NCI-H2227 treated with DMSO at 0.1 percent for 48 hours (cell line): Measurements from ENCODE around the gene CCDC73.
"Not testable (repeated sequence)": the region's sequence is repeated elsewhere in the genome, so short reads cannot be mapped to it uniquely, and the experiment has no call there.

Source experiments
- DNase-seq: peaks from one replicate; lab custom pipeline; 2025; lab: John Stamatoyannopoulos, UW

Gene CCDC73

DNA sequence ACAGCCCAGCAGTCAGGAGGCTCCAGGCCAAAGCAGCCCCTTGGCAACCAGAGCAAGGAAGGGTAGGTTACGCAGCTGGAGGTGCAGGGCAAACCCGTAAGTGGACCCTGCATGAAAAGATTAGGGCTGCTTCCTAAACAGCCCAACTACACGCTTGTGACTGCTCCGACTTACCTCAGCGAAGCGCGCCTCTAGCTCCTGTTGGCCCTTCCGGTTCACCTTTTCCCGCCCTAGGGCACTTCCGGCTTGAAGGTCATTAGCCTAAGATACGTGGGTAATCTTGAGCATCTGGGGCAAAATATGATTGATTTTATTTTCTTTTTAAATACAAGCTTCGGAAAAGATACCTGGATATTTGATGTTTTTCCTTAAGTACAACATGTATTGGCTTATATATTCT lies at the start of gene CCDC73:
CCDC73 (minus strand) TSS at position 224 of the 400 bp plus-strand sequence. CDS start 34,419 bp downstream, outside the sequence.
- DNase-seq: no peak

GRCh38 chr11:32843544-32843943 lies 49.1 kb upstream of the CCDC73 start:
- no peak for DNase-seq

DNA sequence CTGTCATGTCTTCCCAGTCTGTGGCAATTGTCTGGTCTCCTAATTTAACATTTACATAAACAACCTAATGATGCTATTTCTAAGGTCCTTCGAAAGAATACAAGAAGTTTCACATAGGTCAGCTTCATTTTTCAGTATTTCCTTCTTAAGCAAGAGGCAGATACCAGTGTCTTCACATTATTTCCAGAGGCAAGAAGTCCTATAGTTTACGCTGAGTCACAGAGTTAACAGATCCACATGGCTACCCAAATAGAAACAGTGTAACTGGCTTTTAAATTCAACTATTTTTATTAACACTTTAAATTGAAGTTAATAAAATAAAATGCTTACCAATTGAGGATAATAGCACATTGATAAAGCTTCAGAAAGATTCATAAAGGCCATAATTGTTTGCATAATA lies 46.1 kb upstream of the CCDC73 start:
- no peak for DNase-seq

DNA sequence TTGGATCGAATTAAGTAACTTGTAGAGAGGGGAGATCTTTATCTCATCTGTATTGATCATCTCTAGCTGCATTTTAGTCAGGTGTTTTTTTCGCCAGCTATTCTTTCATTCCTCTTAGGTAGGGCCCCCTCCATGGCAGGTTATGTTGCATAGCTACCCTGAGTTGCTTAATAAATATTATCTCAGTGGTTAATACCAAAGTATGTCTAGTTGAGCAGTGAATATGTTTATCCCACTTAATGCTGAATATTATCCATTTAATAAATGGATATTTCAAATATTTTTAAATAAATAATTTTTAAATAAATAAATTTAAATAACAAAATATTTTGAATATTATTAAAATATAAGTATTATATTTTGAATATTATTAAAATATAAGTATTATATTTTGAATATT lies 44.8 kb upstream of the CCDC73 start:
- no peak for DNase-seq

DNA sequence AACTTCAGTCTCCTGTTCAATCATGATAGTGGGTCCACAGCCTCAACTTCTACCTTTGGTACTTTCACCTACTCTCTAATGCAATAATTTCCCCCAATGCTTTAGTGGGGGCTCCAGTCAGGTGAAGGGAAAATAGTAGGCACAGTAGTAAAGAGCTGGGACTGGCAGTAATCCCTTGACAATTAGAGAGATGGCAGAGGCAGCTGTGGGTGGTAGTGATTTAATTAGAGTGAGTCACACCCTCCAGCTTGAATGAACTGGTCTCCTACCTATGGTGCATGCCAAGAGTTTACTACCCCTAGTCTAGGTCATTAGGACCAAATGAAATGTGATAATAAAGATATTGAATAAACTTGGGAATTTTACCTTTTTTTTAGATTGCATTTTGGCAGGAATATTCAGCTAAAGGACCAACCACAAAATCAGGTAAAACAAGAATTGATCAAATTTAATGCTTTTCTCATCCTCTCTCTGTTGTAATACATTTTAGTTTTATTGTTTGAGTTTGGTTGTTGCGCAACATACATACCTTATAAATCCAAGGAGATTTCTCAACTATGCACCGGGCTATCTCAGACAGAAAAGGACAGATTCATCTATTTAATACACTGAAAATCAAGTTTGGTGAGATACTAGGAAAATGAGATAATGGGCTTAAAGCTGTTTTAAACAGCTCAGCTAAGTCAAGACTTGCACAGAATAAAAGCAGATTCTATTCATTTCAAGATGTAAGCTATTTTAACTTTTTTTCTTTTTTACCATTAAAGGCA lies 44.2 kb upstream of the CCDC73 start:
- no peak for DNase-seq

DNA sequence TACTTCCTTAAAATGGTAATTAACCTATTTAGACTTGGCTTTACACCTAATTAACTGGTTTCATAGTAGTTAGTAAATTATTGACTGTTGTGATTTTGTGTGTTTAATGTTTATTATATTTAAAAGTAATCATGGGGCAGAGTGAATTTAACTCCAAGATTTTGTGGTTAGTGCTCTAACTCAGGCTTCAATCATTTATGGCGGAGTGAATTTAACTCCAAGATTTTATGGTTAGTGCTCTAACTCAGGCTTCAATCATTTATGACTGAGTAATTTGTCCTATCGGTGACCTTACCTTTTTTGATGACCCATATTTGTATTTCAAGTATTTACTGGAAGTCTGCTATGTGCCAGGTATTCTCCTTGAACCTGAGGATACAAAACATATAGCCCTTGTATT lies 42.5 kb upstream of the CCDC73 start:
- no peak for DNase-seq

- no peak for DNase-seq
Observed at GRCh38 chr11:32833921-32834320, 39.5 kb upstream of the CCDC73 start.

DNA sequence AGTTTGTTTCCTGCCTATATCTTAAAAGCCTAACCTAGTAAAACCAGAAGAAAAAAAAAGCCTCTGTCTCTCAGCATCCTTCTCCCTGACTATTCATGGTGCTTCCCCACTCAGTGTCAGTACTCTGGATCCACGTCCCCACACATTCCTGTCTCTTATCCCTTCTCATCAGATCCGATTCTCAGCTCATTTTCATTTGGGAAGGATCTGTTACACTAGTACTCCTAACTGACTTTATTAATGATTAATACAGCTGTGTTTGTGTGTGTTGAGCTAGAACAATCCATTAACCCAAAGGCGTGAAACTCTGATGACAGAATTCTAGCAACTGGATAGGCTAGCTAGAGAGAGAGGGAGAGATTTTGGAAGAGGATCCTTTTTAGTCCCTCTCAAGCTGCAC lies 36.8 kb upstream of the CCDC73 start:
- DNase-seq: no peak

DNA sequence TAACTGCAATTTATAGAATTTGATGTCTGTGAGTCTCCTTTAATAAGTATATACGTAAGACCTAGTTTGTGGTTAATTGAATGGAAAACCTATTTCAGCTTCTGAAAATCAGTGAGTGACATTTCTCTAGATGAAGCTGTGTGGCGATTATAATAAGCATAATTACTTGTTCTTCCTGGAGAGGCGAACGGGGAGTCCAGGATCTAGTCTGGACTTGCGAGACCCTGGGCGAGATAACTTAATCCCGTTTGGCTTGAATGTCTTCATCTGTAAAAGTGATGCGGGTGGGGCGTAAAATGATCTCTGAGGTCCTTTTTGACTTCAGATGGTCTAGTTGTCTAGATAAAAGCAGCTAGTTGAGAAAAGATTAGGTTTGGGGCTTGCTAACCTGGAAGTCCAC lies 36.3 kb upstream of the CCDC73 start:
- no peak for DNase-seq

GRCh38 chr11:32830413-32830738 lies 35.9 kb upstream of the CCDC73 start:
- no peak for DNase-seq

DNA sequence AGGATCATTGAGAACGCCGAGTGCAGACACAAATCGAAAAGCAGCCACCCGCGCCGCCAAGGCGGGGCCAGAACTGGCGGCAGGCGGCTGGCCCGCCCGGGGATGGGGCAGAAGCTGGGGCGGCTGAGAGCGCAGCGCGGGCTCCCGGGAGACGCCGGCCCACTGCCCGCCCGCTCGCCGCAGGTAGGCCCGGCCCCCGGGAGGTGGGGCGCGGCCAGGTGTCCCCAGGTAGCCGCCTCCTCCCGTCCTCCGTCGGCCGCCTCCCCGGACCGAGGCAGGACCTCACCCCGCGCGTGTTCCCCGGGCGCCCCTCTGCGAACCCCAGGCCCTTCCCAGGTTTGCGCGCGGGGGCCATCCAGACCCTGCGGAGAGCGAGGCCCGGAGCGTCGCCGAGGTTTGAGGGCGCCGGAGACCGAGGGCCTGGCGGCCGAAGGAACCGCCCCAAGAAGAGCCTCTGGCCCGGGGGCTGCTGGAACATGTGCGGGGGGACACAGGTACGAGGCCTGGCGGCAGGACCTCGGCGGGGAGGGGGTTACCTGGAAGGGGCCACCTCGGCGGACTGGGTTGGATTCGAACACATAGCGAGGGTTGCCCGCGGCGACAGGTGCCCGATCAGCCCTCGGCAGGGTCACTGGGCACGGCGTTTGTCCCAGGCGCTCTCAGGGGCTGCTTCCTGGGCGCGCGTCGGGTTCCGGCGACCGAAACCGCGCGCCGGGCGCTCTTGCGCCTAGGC lies 35.4 kb upstream of the CCDC73 start, which contains the start of gene PRRG4:
PRRG4 (plus strand) TSS at position 248 of the 733 bp plus-strand sequence. CDS start 603 bp downstream, outside the sequence.
- no peak for DNase-seq

- no peak for DNase-seq
Observed at GRCh38 chr11:32829157-32829679, 34.8 kb upstream of the CCDC73 start.

DNA sequence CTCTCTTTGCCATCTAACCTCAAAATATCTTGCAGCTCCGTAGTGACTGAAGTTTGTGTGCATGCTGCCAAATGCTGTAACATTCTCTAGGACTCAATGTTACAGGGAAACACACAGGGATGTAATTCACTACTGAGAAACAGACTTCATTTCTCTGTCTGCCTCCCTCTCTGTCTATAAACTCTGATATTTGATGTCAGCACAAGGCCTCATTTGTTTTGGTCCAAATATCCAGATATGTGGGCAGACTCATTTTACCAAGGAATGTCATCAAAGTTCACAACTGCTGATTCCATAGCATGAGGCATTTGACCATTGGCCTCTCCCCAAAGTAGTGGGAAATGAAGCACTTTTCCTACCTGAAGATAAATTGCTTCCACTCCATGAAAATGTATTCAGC lies 32.8 kb upstream of the CCDC73 start:
- no peak for DNase-seq

DNA sequence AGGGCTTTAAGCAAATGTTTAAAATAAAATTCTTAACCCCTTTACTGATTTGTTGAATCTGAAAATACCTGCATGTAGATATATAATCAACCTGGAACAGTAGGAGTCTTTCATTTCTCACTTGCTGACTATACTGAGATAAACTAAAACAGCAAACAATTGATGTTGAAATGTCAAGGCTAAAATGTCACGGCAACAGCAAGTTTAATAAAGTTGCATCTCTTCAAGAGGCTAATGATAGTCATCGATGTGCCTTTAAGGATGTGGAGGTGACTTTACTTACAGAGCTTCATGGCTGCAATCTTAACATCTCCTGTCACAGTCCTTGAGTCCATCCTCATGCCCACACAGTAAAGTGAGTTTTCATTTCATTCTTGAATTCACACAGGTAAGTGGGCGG lies 31.7 kb upstream of the CCDC73 start:
- no peak for DNase-seq

GRCh38 chr11:32823617-32824016 lies 29.2 kb upstream of the CCDC73 start:
- DNase-seq: not testable (repeated sequence)

- no peak for DNase-seq
Observed at GRCh38 chr11:32821917-32822560, 27.6 kb upstream of the CCDC73 start.

DNA sequence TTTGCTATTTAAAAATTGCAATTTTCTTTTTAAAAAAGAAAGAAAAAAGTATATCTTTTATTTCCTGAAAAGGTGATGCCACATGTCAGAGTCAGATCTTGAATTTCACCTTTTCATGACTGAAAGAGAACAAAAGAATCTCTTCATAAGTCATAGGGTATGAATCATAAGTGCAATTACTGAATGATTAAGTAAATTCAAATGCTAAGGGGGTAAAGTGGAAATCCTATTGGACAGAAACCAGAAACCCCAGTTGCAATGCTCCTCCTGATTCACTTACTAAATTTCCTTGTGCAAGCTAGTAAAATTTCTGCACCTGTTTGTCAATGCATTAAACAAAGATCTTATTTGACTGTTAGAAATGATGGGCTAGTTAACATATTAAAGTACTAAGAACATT lies 27.1 kb upstream of the CCDC73 start:
- no peak for DNase-seq

- no peak for DNase-seq
Observed at GRCh38 chr11:32820497-32820896, 26.0 kb upstream of the CCDC73 start.

DNA sequence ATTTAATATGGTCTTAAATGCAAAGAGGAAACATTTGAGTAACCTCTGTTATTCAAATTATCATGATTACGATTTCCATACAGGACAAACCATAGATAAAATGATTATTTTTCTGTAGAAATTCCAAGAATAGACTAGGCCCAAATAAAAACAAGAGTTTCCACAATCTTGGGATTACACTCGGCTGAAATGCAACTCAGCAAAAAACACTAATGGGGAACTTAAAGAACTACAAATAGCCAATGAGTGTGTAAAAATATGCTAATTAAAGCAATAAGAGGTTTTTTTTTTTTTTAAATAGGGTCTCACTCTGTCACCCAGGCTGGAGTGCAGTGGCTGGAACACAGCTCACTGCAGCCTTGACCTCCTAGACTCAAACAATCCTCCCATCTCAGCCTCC lies 24.7 kb upstream of the CCDC73 start:
- DNase-seq: no peak

DNA sequence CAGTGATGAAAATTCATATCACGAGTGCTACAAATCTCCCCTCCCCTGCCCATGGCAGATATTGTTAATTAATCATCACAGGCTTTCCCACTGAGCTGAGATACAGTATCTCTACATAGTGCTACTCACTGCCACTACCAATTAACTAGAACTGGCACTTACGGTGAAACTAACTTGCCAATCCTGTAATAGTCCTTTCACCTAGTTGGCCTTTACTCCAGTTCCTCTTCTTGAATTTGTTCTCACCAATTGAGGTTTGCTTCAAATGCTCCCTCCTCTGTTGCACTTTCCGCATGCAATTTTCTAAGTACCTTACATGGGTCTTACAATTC lies 23.4 kb upstream of the CCDC73 start:
- no peak for DNase-seq

DNA sequence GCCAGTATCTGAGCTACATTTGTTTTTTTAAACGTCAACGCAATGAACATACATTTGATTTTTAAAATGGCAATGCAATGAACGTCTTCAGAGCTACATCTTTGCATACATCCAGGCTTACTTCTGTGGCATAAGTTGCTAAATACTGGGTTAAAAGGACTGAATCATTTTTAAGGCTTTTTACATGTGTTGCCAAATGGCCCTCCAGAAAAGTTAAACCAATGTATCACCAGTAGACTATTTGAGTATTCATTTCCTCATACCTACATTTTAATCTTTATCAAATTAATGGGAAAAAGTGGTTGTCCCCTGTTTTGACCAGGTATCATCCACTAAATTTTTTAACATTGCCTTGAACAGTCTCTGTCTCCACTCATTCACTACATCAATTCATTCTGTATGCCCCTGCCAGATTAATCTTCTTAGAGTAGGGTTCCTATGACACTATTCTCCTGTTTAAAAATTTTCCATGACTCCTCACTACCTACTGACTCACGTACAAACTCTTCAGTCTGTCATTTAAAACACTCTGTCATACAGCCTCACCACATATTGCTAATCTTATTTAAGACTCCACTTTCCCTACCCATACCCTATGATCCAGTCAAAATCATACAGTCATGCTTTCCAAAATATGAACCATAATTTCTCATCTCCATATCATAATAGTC lies 22.9 kb upstream of the CCDC73 start:
- DNase-seq: no peak

GRCh38 chr11:32809313-32809712 lies 14.9 kb upstream of the CCDC73 start:
- DNase-seq: peak; percentile 64
